Keratinocyte (primary cell): ENCODE measurements around the gene TEX101. TPM values are rescaled to one million over a fixed set of nuclear protein-coding genes. Genes with fewer than 3 reads are reported as not detected.

Experiments used
- DNase-seq: peaks from one replicate; pipeline ENCODE4 v3.0.0-alpha.2; 2011; ENCODE audit warnings: low read depth, missing footprints, low spot score
- FAIRE-seq: peaks from 2 replicates; lab custom pipeline; 2011; peaks lifted over from hg19 to GRCh38; lab: Jason Lieb, UNC
- H2AFZ ChIP-seq: 2 replicates; pipeline ENCODE4 v1.6.0; 2012; ENCODE audit warnings: low read length, control low read depth, inconsistent platforms; ENCODE audit not compliant: control insufficient read depth
- H3K27ac ChIP-seq: 2 replicates; pipeline ENCODE4 v1.5.1; 2011; ENCODE audit warnings: low read length; ENCODE audit not compliant: control insufficient read depth, insufficient read depth
- H3K27me3 ChIP-seq: 3 replicates; pipeline ENCODE4 v1.6.0; 2011; ENCODE audit warnings: low read length; ENCODE audit not compliant: control insufficient read depth, insufficient read depth; ENCODE audit errors: extremely low read depth
- H3K36me3 ChIP-seq, 2 experiments: 2 replicates in 1 of 2; 3 replicates in 1 of 2; pipeline ENCODE4 v1.5.1; 2011; ENCODE audit warnings: low read length in 2 of 2, mild to moderate bottlenecking in 1 of 2; ENCODE audit not compliant: control insufficient read depth in 2 of 2, insufficient read depth in 2 of 2; ENCODE audit errors: extremely low read depth in 1 of 2
- H3K4me1 ChIP-seq: 3 replicates; pipeline ENCODE4 v1.5.1; 2011; ENCODE audit warnings: low read length; ENCODE audit not compliant: control insufficient read depth, insufficient read depth; ENCODE audit errors: extremely low read depth
- H3K4me2 ChIP-seq: 3 replicates; pipeline ENCODE4 v1.6.0; 2011; ENCODE audit warnings: low read depth, low read length; ENCODE audit not compliant: control insufficient read depth, insufficient read depth; ENCODE audit errors: extremely low read depth
- H3K4me3 ChIP-seq, 3 experiments: fragments of 200-600 bp in 1 of 3; sonication (generic) in 1 of 3; 2 replicates in 2 of 3; 3 replicates in 1 of 3; pipeline ENCODE4 v1.5.1; 2011 to 2016; ENCODE audit warnings: low read length in 3 of 3, mild to moderate bottlenecking in 3 of 3, control low read depth in 2 of 3, inconsistent platforms in 1 of 3, low read depth in 1 of 3, mixed read lengths in 1 of 3, mixed run types in 1 of 3, moderate library complexity in 1 of 3; ENCODE audit not compliant: control insufficient read depth in 2 of 3, insufficient read depth in 2 of 3; ENCODE audit errors: extremely low read depth in 1 of 3
- H3K79me2 ChIP-seq: 2 replicates; pipeline ENCODE4 v1.6.0; 2012; ENCODE audit warnings: low read length; ENCODE audit not compliant: control insufficient read depth, insufficient read depth
- H3K9ac ChIP-seq: 3 replicates; pipeline ENCODE4 v1.6.0; 2011; ENCODE audit warnings: low read length; ENCODE audit not compliant: control insufficient read depth, insufficient read depth; ENCODE audit errors: extremely low read depth
- H3K9me1 ChIP-seq: 3 replicates; pipeline ENCODE4 v1.6.0; 2011; ENCODE audit warnings: low read length; ENCODE audit not compliant: control insufficient read depth, insufficient read depth; ENCODE audit errors: extremely low read depth
- H3K9me3 ChIP-seq: 2 replicates; pipeline ENCODE4 v1.5.1; 2012; ENCODE audit warnings: low read depth, low read length; ENCODE audit not compliant: control insufficient read depth
- H4K20me1 ChIP-seq: 3 replicates; pipeline ENCODE4 v1.6.0; 2011; ENCODE audit warnings: low read length; ENCODE audit not compliant: control insufficient read depth, insufficient read depth; ENCODE audit errors: extremely low read depth
- CTCF ChIP-seq, 3 experiments: IDR thresholded peaks in 1 of 3; conservative IDR thresholded peaks in 1 of 3; optimal IDR thresholded peaks in 1 of 3; 2 replicates in 2 of 3; 3 replicates in 1 of 3; pipeline versions ENCODE3 to v1.5.1; 2011; ENCODE audit warnings: low read length in 3 of 3, mild to moderate bottlenecking in 3 of 3, moderate library complexity in 2 of 3, control low read depth in 1 of 3, inconsistent platforms in 1 of 3; ENCODE audit not compliant: insufficient read depth in 2 of 3; ENCODE audit errors: extremely low read depth in 1 of 3
- EZH2 ChIP-seq: IDR thresholded peaks from one replicate; pipeline ENCODE4 v1.6.1; 2012; ENCODE audit warnings: inconsistent platforms, mild to moderate bottlenecking, low read length, moderate library complexity
- dilution Hi-C: fragments of 300-500 bp; cut with MboI; formaldehyde crosslinking; loops from one replicate; pipeline ENCODE4 v1.7.0; 2020; ENCODE audit warnings: low sequenced_read_pairs; ENCODE audit not compliant: extremely low pct_ligation_motif_present
- polyA plus RNA-seq, 5 experiments: library from polyadenylated mRNA; depleted of rRNA in 3 of 5; stranded (reverse) in 3 of 5; stranded (forward) in 1 of 5; unstranded in 1 of 5; fragments of >200 nt; gene quantifications; 1 replicate in 1 of 5; 2 replicates in 3 of 5; 3 replicates in 1 of 5; pipeline versions ENCODE4 v1.2.1 to v1.2.3, GENCODE V29; 2011 to 2012; ENCODE audit warnings: missing spikeins in 2 of 5, low read depth in 1 of 5, low replicate concordance in 1 of 5

The TEX101 gene
- polyA plus RNA-seq, 1 donor (not counting 4 experiments of a cell fraction or from before 2014, with no cell fraction given), result not detected

- Histone ChIP-seq H3K4me2 (no peak overlapping the region), H3K9me1 (no peaks in the 10 kb centered on the region), H3K27me3 (no peaks in the 10 kb centered on the region), H3K27ac (no peak overlapping the region), H3K79me2 (no peaks in the 10 kb centered on the region), H4K20me1 (no peaks in the 10 kb centered on the region), H3K36me3 (no peaks in the 10 kb centered on the region), H3K9me3 (no peaks in the 10 kb centered on the region), H3K4me3 (no peak overlapping the region), H2AFZ (no peak overlapping the region), H3K9ac (no peak overlapping the region), H3K4me1 (no peaks in the 10 kb centered on the region)
- DNase-seq (no peak), FAIRE-seq (no peak)
- dilution Hi-C loops, result no loop called here
- TF ChIP-seq CTCF (optimal IDR thresholded peaks at IDR 0.05 in 1 of 3, IDR thresholded peaks at IDR 0.05 in 1 of 3, conservative IDR thresholded peaks at IDR 0.05 in 1 of 3; ENCODE audit: extremely low read depth in 1 of 3, insufficient read depth in 2 of 3, low read length in 3 of 3), result no peak
- no peak for TF ChIP-seq EZH2
Observed at GRCh38 chr19:43409415-43409814, 5.3 kb upstream of the TEX101 start.

- Histone ChIP-seq H3K27ac (no peak overlapping the region), H3K27me3 (no peaks in the 10 kb centered on the region), H3K9me1 (no peaks in the 10 kb centered on the region), H3K36me3 (no peaks in the 10 kb centered on the region), H3K4me3 (no peak overlapping the region), H3K4me2 (no peak overlapping the region), H3K9me3 (no peaks in the 10 kb centered on the region), H2AFZ (no peak overlapping the region), H3K4me1 (no peaks in the 10 kb centered on the region), H3K79me2 (no peaks in the 10 kb centered on the region), H4K20me1 (no peaks in the 10 kb centered on the region), H3K9ac (no peak overlapping the region)
- FAIRE-seq, result no peak
- no peak for TF ChIP-seq CTCF (optimal IDR thresholded peaks at IDR 0.05 in 1 of 3, IDR thresholded peaks at IDR 0.05 in 1 of 3, conservative IDR thresholded peaks at IDR 0.05 in 1 of 3; ENCODE audit: extremely low read depth in 1 of 3, insufficient read depth in 2 of 3, low read length in 3 of 3)
- no peak for TF ChIP-seq EZH2
- dilution Hi-C loops, result no loop called here
- DNase-seq, result no peak
Observed at GRCh38 chr19:43412441-43412840, 2.2 kb upstream of the TEX101 start.
